MM.1S (cell line): ENCODE results near the gene APOB.

Experiments used
- DNase-seq: peaks from one replicate; pipeline ENCODE4 v3.0.0-alpha.2; 2015
- H2AFZ ChIP-seq: fragments of 300-600 bp; sonication (generic); 2 replicates; pipeline ENCODE4 v1.6.0; 2016; ENCODE audit warnings: antibody characterized with exemption, low read length
- H3F3A ChIP-seq: fragments of 300-600 bp; sonication (generic); 2 replicates; pipeline ENCODE4 v1.6.1; 2016; ENCODE audit warnings: mild to moderate bottlenecking, antibody characterized with exemption, low read length, moderate library complexity, mixed read lengths; ENCODE audit not compliant: insufficient read depth
- H3K27ac ChIP-seq: fragments of 300-600 bp; sonication (generic); 2 replicates; pipeline ENCODE4 v1.5.1; 2016; ENCODE audit warnings: mild to moderate bottlenecking, low read length
- H3K27me3 ChIP-seq: fragments of 300-600 bp; sonication (generic); replicated peaks from 2 replicates; pipeline ENCODE4 v1.6.0; 2016; ENCODE audit warnings: low read length; ENCODE audit not compliant: insufficient read depth
- H3K36me3 ChIP-seq: fragments of 300-600 bp; sonication (generic); replicated peaks from 2 replicates; pipeline ENCODE4 v1.6.1; 2016; ENCODE audit warnings: mild to moderate bottlenecking, low read length, mixed read lengths; ENCODE audit not compliant: insufficient read depth
- H3K4me1 ChIP-seq: fragments of 300-600 bp; sonication (generic); 2 replicates; pipeline ENCODE4 v1.6.1; 2016; ENCODE audit warnings: low read length, mixed read lengths
- H3K4me2 ChIP-seq: fragments of 300-600 bp; sonication (generic); 2 replicates; pipeline ENCODE4 v1.6.0; 2016; ENCODE audit warnings: low read depth, low read length
- H3K4me3 ChIP-seq: fragments of 300-600 bp; sonication (generic); 2 replicates; pipeline ENCODE4 v1.5.1; 2016; ENCODE audit warnings: low read length, mixed read lengths
- H3K79me2 ChIP-seq: fragments of 300-600 bp; sonication (generic); 2 replicates; pipeline ENCODE4 v1.6.1; 2016; ENCODE audit warnings: mixed run types, low read length, mixed read lengths
- H3K9ac ChIP-seq: fragments of 300-600 bp; sonication (generic); 2 replicates; pipeline ENCODE4 v1.6.1; 2016; ENCODE audit warnings: low read length, mixed read lengths
- H3K9me2 ChIP-seq: fragments of 300-600 bp; sonication (generic); replicated peaks from 2 replicates; pipeline ENCODE4 v1.6.1; 2016; ENCODE audit warnings: mild to moderate bottlenecking, low read length, mixed read lengths; ENCODE audit not compliant: insufficient read depth
- H3K9me3 ChIP-seq: fragments of 300-600 bp; sonication (generic); replicated peaks from 2 replicates; pipeline ENCODE4 v1.6.1; 2016; ENCODE audit warnings: mild to moderate bottlenecking, low read length, mixed read lengths; ENCODE audit not compliant: insufficient read depth
- H4K20me1 ChIP-seq: fragments of 300-600 bp; sonication (generic); 2 replicates; pipeline ENCODE4 v1.6.1; 2016; ENCODE audit warnings: mild to moderate bottlenecking, low read length, moderate library complexity, mixed read lengths; ENCODE audit not compliant: insufficient read depth
- CTCF ChIP-seq: fragments of 300-600 bp; sonication (generic); IDR thresholded peaks from 2 replicates; pipeline ENCODE4 v1.5.1; 2016; ENCODE audit warnings: antibody characterized with exemption, low read length, mixed read lengths
- EZH2 ChIP-seq: fragments of 300-600 bp; sonication (generic); optimal IDR thresholded peaks from 2 replicates; pipeline ENCODE3; 2017; ENCODE audit warnings: low read depth, mild to moderate bottlenecking, antibody characterized with exemption, low read length, mixed read lengths
- EZH2phosphoT487 ChIP-seq: fragments of 300-600 bp; sonication (generic); IDR thresholded peaks from 2 replicates; pipeline ENCODE4 v1.6.1; 2018; ENCODE audit warnings: antibody characterized with exemption, low read length

APOB gene

GRCh38 chr2:21020031-21020667 is 23.7 kb downstream of the APOB start:
- Histone ChIP-seq H3K36me3 (no peaks in the 10 kb centered on the region), H4K20me1 (no peaks in the 10 kb centered on the region), H3K79me2 (no peaks in the 10 kb centered on the region), H3K4me2 (no peak overlapping the region), H2AFZ (no peak overlapping the region), H3K9me3 (no peaks in the 10 kb centered on the region), H3F3A (no peaks in the 10 kb centered on the region), H3K9ac (no peak overlapping the region), H3K27me3 (no peaks in the 10 kb centered on the region), H3K4me3 (no peak overlapping the region), H3K27ac (no peak overlapping the region), H3K9me2 (no peaks in the 10 kb centered on the region), H3K4me1 (no peaks in the 10 kb centered on the region)
- DNase-seq, result no peak
- TF ChIP-seq CTCF (no peak), EZH2phosphoT487 (no peak), EZH2 (no peak)

GRCh38 chr2:21019678-21020021 is 24.2 kb downstream of the APOB start:
- H3K4me2 ChIP-seq, result no peak overlapping the region
- H2AFZ ChIP-seq, result no peak overlapping the region
- H3K9me2 ChIP-seq, result no peaks in the 10 kb centered on the region
- H3K27me3 ChIP-seq, result no peaks in the 10 kb centered on the region
- no peaks in the 10 kb centered on the region for H3K4me1 ChIP-seq
- H3K36me3 ChIP-seq, result no peaks in the 10 kb centered on the region
- H3F3A ChIP-seq, result no peaks in the 10 kb centered on the region
- DNase-seq, result no peak
- TF ChIP-seq CTCF (no peak), EZH2 (no peak), EZH2phosphoT487 (no peak)
- no peaks in the 10 kb centered on the region for H4K20me1 ChIP-seq
- H3K9me3 ChIP-seq, result no peaks in the 10 kb centered on the region
- H3K27ac ChIP-seq, result no peak overlapping the region
- H3K9ac ChIP-seq, result no peak overlapping the region
- no peaks in the 10 kb centered on the region for H3K79me2 ChIP-seq
- no peak overlapping the region for H3K4me3 ChIP-seq

- DNase-seq, result no peak
- H3K4me3 ChIP-seq, result no peak overlapping the region
- no peaks in the 10 kb centered on the region for H3F3A ChIP-seq
- H3K4me2 ChIP-seq, result no peak overlapping the region
- no peaks in the 10 kb centered on the region for H3K4me1 ChIP-seq
- no peaks in the 10 kb centered on the region for H3K79me2 ChIP-seq
- H3K9me3 ChIP-seq, result no peaks in the 10 kb centered on the region
- no peak overlapping the region for H2AFZ ChIP-seq
- H3K9me2 ChIP-seq, result no peaks in the 10 kb centered on the region
- H3K36me3 ChIP-seq, result no peaks in the 10 kb centered on the region
- no peaks in the 10 kb centered on the region for H4K20me1 ChIP-seq
- no peaks in the 10 kb centered on the region for H3K27me3 ChIP-seq
- H3K9ac ChIP-seq, result no peak overlapping the region
- no peak overlapping the region for H3K27ac ChIP-seq
- TF ChIP-seq EZH2phosphoT487, result no peak
- no peak for TF ChIP-seq CTCF
- no peak for TF ChIP-seq EZH2
These were observed 24.7 kb downstream of the APOB start for GRCh38 chr2:21019000-21019677.
